IPS-18a (cell line): Measurements from ENCODE around the gene SLF2.

Experiments
- H3K27ac ChIP-seq: one replicate; pipeline ENCODE4 v1.5.1; 2013; ENCODE audit warnings: low read length
- H3K27me3 ChIP-seq: one replicate; pipeline ENCODE4 v1.6.1; 2013; ENCODE audit warnings: mild to moderate bottlenecking, low read length; ENCODE audit not compliant: control insufficient read depth, insufficient read depth
- H3K36me3 ChIP-seq: one replicate; pipeline ENCODE4 v1.6.1; 2013; ENCODE audit warnings: low read depth, low read length; ENCODE audit not compliant: control insufficient read depth
- H3K4me1 ChIP-seq: one replicate; pipeline ENCODE4 v1.6.1; 2013; ENCODE audit warnings: low read depth, low read length; ENCODE audit not compliant: control insufficient read depth
- H3K4me3 ChIP-seq: one replicate; pipeline ENCODE4 v1.5.1; 2013; ENCODE audit warnings: low read length
- H3K9ac ChIP-seq: one replicate; pipeline ENCODE4 v1.6.1; 2013; ENCODE audit warnings: mild to moderate bottlenecking, low read length, moderate library complexity
- H3K9me3 ChIP-seq: one replicate; pipeline ENCODE4 v1.6.1; 2013; ENCODE audit warnings: low read depth, low read length; ENCODE audit not compliant: control insufficient read depth

SLF2 gene, protein sequence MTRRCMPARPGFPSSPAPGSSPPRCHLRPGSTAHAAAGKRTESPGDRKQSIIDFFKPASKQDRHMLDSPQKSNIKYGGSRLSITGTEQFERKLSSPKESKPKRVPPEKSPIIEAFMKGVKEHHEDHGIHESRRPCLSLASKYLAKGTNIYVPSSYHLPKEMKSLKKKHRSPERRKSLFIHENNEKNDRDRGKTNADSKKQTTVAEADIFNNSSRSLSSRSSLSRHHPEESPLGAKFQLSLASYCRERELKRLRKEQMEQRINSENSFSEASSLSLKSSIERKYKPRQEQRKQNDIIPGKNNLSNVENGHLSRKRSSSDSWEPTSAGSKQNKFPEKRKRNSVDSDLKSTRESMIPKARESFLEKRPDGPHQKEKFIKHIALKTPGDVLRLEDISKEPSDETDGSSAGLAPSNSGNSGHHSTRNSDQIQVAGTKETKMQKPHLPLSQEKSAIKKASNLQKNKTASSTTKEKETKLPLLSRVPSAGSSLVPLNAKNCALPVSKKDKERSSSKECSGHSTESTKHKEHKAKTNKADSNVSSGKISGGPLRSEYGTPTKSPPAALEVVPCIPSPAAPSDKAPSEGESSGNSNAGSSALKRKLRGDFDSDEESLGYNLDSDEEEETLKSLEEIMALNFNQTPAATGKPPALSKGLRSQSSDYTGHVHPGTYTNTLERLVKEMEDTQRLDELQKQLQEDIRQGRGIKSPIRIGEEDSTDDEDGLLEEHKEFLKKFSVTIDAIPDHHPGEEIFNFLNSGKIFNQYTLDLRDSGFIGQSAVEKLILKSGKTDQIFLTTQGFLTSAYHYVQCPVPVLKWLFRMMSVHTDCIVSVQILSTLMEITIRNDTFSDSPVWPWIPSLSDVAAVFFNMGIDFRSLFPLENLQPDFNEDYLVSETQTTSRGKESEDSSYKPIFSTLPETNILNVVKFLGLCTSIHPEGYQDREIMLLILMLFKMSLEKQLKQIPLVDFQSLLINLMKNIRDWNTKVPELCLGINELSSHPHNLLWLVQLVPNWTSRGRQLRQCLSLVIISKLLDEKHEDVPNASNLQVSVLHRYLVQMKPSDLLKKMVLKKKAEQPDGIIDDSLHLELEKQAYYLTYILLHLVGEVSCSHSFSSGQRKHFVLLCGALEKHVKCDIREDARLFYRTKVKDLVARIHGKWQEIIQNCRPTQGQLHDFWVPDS

GRCh38 chr10:100912605-100913469 is at the start of gene SLF2:
TSS of gene SLF2 (plus strand) at chr10:100912963. CDS start at chr10:100913111, 148 bp downstream.
- Histone ChIP-seq H3K27ac (peak within 1 kb of the TSS; percentile 63), H3K36me3 (peaks cover 17% of the 10 kb centered on the region), H3K4me3 (peak within 1 kb of the TSS; percentile 96)

DNA sequence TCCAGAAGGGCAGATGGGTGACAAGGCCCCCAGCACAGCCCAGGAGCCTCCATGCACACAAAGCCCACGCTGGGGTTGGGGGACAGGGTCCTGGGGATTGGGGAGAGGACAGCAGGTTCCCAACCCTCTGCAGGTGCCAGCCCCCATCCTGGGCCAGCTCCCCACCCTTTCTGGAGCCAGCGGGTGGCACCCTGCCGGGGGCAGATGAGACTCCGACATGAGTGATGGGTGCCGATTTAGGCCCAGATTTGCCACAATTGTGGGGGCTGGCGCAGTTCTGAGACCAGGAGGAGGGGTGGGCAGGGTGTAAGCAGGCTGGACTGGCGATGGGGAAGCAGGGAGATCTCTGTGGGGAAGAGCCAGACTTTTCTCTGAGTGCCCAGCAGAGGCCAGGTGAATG is 49.3 kb upstream of the SLF2 start:
- H3K4me1 ChIP-seq = peaks cover 9% of the 10 kb centered on the region
- no peak overlapping the region for H3K4me3 ChIP-seq
- H3K36me3 ChIP-seq = no peaks in the 10 kb centered on the region
- H3K9me3 ChIP-seq = no peaks in the 10 kb centered on the region
- no peak overlapping the region for H3K27ac ChIP-seq
- no peak overlapping the region for H3K9ac ChIP-seq
- peaks cover 48% of the 10 kb centered on the region for H3K27me3 ChIP-seq

More at GRCh38 chr10:100912605-100913469, at the start of gene SLF2:
- Histone ChIP-seq H3K9me3 (no peaks in the 10 kb centered on the region), H3K27me3 (no peaks in the 10 kb centered on the region), H3K4me1 (peaks cover 22% of the 10 kb centered on the region), H3K9ac (peak within 1 kb of the TSS; percentile 87)

DNA sequence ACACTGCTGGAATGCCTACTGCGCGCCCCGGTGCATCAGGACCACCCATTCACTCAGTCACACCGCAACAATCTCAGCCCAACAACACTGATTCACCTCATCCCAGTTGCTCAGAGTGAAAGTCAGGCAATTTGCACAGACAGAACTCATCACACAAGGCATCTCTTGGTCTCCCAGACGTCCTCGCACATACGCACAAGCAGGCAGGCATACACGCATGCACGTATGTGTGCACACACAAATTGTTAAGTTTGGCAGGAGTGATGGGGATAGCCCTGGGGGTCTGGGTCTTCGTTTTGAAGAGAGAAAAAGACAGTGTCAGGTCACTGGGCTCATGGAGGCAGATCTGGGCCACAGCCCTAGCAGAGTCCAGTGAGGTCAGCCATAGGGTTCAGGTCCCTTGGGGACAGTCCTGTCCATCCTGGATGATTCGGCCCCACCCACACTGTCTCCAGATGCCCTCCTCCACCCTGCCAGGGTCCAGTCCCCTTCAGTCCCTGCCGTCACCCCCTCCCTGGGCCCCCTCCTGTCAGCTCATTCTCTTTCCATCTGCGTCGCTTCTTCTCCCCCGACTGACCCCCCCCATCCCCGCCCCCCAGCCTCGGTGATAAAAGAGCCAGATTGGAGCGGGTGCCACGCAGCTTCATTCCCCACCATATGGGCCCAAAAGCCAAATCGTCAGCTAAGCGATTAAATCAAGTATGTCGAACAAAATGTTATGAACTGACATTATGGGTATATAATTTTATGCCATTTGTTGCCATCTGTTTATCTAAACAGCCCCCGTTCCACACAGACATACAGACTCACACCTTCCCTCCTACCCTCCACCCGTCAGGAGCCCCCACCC is 48.5 kb upstream of the SLF2 start:
- peaks cover 9% of the 10 kb centered on the region for H3K4me1 ChIP-seq
- no peaks in the 10 kb centered on the region for H3K9me3 ChIP-seq
- H3K9ac ChIP-seq = no peak overlapping the region
- H3K27ac ChIP-seq = no peak overlapping the region
- no peaks in the 10 kb centered on the region for H3K36me3 ChIP-seq
- H3K4me3 ChIP-seq = no peak overlapping the region
- peaks cover 45% of the 10 kb centered on the region for H3K27me3 ChIP-seq

DNA sequence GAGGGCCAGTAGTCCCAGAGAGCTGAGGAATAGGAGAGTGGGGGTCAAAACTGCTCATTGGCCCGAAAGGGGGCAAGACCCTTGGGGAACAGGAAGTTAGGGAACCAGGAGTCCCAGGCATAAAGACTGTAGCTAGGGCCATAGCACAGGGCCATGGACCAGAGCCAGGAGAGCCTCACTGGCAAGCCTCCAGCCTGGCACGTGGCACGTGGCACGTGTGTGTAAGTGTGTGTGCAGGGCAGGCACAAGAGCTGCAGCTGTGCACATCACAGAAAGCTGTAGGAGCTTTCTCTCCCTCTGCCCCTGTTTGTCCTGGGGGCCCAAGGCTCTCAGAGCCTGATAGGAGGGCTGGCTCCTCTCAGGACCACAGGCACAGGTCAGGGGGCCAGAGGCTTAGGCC is 47.8 kb upstream of the SLF2 start:
- Histone ChIP-seq H3K27ac (no peak overlapping the region), H3K27me3 (peaks cover 44% of the 10 kb centered on the region), H3K9me3 (no peaks in the 10 kb centered on the region), H3K4me3 (no peak overlapping the region), H3K36me3 (no peaks in the 10 kb centered on the region), H3K4me1 (peaks cover 9% of the 10 kb centered on the region), H3K9ac (no peak overlapping the region)

GRCh38 chr10:100866010-100866409 is 46.8 kb upstream of the SLF2 start:
- no peaks in the 10 kb centered on the region for H3K36me3 ChIP-seq
- peak overlapping the region; percentile 31 for H3K4me3 ChIP-seq
- H3K27me3 ChIP-seq = peaks cover 46% of the 10 kb centered on the region
- H3K4me1 ChIP-seq = peaks cover 9% of the 10 kb centered on the region
- H3K9ac ChIP-seq = no peak overlapping the region
- no peaks in the 10 kb centered on the region for H3K9me3 ChIP-seq
- H3K27ac ChIP-seq = no peak overlapping the region

- peaks cover 9% of the 10 kb centered on the region for H3K4me1 ChIP-seq
- H3K9ac ChIP-seq = no peak overlapping the region
- no peaks in the 10 kb centered on the region for H3K9me3 ChIP-seq
- H3K36me3 ChIP-seq = no peaks in the 10 kb centered on the region
- H3K27me3 ChIP-seq = peaks cover 45% of the 10 kb centered on the region
- no peak overlapping the region for H3K27ac ChIP-seq
- H3K4me3 ChIP-seq = peak overlapping the region; percentile 47
Measured at GRCh38 chr10:100866575-100867098, 46.1 kb upstream of the SLF2 start.

- peaks cover 40% of the 10 kb centered on the region for H3K27me3 ChIP-seq
- no peaks in the 10 kb centered on the region for H3K9me3 ChIP-seq
- H3K4me1 ChIP-seq = peaks cover 9% of the 10 kb centered on the region
- no peak overlapping the region for H3K27ac ChIP-seq
- H3K4me3 ChIP-seq = no peak overlapping the region
- H3K36me3 ChIP-seq = no peaks in the 10 kb centered on the region
- H3K9ac ChIP-seq = no peak overlapping the region
Measured at GRCh38 chr10:100867261-100867963, 45.4 kb upstream of the SLF2 start.

- no peak overlapping the region for H3K9ac ChIP-seq
- peaks cover 49% of the 10 kb centered on the region for H3K27me3 ChIP-seq
- no peaks in the 10 kb centered on the region for H3K36me3 ChIP-seq
- H3K4me1 ChIP-seq = peaks cover 9% of the 10 kb centered on the region
- no peak overlapping the region for H3K27ac ChIP-seq
- H3K9me3 ChIP-seq = no peaks in the 10 kb centered on the region
- no peak overlapping the region for H3K4me3 ChIP-seq
Measured at GRCh38 chr10:100868382-100868781, 44.4 kb upstream of the SLF2 start.

DNA sequence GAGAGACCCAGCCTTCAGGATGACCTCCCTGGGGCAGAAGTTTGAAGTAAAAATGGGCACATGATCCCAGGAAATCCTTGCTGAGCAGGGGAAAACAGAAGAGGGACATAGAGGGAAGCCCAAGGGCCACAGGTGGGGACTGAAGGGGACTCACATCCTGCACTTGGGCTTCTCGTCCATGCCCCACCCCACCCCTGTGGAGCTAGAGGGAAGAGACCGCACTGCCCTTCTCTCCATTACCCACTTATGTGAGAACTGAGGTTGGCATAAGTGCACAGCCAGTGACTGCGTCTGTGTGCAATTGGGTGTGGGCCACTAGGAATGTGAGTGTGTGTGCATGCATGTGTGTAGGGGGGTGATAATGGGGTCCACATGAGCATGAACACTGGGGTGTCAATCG is 43.4 kb upstream of the SLF2 start:
- Histone ChIP-seq H3K9me3 (no peaks in the 10 kb centered on the region), H3K27me3 (peaks cover 51% of the 10 kb centered on the region), H3K4me3 (no peak overlapping the region), H3K9ac (no peak overlapping the region), H3K4me1 (peaks cover 17% of the 10 kb centered on the region), H3K36me3 (no peaks in the 10 kb centered on the region), H3K27ac (no peak overlapping the region)
